ENCODE measurements around the gene SMAD4. TPM values are rescaled to one million over a fixed set of nuclear protein-coding genes. Genes with fewer than 3 reads are reported as not detected.

The SMAD4 gene
- total and polyA plus RNA-seq, 2 experiments from 2014 or later, result 64.4 to 116 TPM

GRCh38 chr18:51051105-51051712 lies 21.2 kb downstream of the SMAD4 start:
- H3K9me2 ChIP-seq (replicated peaks; ENCODE audit: insufficient read depth), result no peaks in the 10 kb centered on the region
- peaks cover 85% of the 10 kb centered on the region for H3K79me2 ChIP-seq
- H3K9me3 ChIP-seq (ENCODE audit: low read depth), result no peaks in the 10 kb centered on the region
- 55% methylated on average over 2 of the region's 2 CpGs for WGBS (ENCODE audit: low lambda C conversion rate, missing lambda C conversion rate)
- peak; percentile 74 for DNase-seq (ENCODE audit: low spot score)
- H3K4me1 ChIP-seq (ENCODE audit: insufficient read depth), result peaks cover 3% of the 10 kb centered on the region
- H4K20me1 ChIP-seq (ENCODE audit: insufficient read depth, poor library complexity, severe bottlenecking), result peaks cover 27% of the 10 kb centered on the region
- no peaks in the 10 kb centered on the region for H3K36me3 ChIP-seq (replicated peaks; ENCODE audit: insufficient read depth, low read depth)
- no peak overlapping the region for H3K4me2 ChIP-seq
- H3K27me3 ChIP-seq, result no peaks in the 10 kb centered on the region
- no peak overlapping the region for H3K27ac ChIP-seq
- H3K4me3 ChIP-seq, result no peak overlapping the region
- H2AFZ ChIP-seq, result no peak overlapping the region
- no peak for TF ChIP-seq EZH2phosphoT487 (IDR thresholded peaks at IDR 0.05; ENCODE audit: low read depth, severe bottlenecking, unreplicated experiment)
- TF ChIP-seq CTCF (IDR thresholded peaks at IDR 0.05; ENCODE audit: poor library complexity), result peak; percentile 86

GRCh38 chr18:51053814-51054213 lies 23.8 kb downstream of the SMAD4 start:
- Histone ChIP-seq H3K4me1 (ENCODE audit: insufficient read depth) (no peaks in the 10 kb centered on the region), H4K20me1 (ENCODE audit: insufficient read depth, poor library complexity, severe bottlenecking) (peaks cover 8% of the 10 kb centered on the region), H3K4me3 (no peak overlapping the region), H3K4me2 (peak overlapping the region; percentile 27), H3K27ac (peak overlapping the region; percentile 56), H3K79me2 (peaks cover 71% of the 10 kb centered on the region), H3K9me2 (replicated peaks; ENCODE audit: insufficient read depth) (no peaks in the 10 kb centered on the region), H3K9me3 (ENCODE audit: low read depth) (no peaks in the 10 kb centered on the region), H2AFZ (no peak overlapping the region), H3K27me3 (no peaks in the 10 kb centered on the region), H3K36me3 (replicated peaks; ENCODE audit: insufficient read depth, low read depth) (no peaks in the 10 kb centered on the region)
- TF ChIP-seq EZH2phosphoT487 (IDR thresholded peaks at IDR 0.05; ENCODE audit: low read depth, severe bottlenecking, unreplicated experiment), result no peak
- no peak for TF ChIP-seq EZH2 (IDR thresholded peaks at IDR 0.05; ENCODE audit: borderline replicate concordance)
- no peak for TF ChIP-seq CTCF (IDR thresholded peaks at IDR 0.05; ENCODE audit: poor library complexity)
- DNase-seq (ENCODE audit: low spot score), result no peak

- WGBS (ENCODE audit: low lambda C conversion rate, missing lambda C conversion rate), result 100% methylated on average over 3 of the region's 3 CpGs
- no peak overlapping the region for H3K27ac ChIP-seq
- TF ChIP-seq EZH2phosphoT487 (IDR thresholded peaks at IDR 0.05; ENCODE audit: low read depth, severe bottlenecking, unreplicated experiment) (no peak), CTCF (IDR thresholded peaks at IDR 0.05; ENCODE audit: poor library complexity) (no peak), EZH2 (IDR thresholded peaks at IDR 0.05; ENCODE audit: borderline replicate concordance) (no peak)
- H3K9me2 ChIP-seq (replicated peaks; ENCODE audit: insufficient read depth), result no peaks in the 10 kb centered on the region
- H3K27me3 ChIP-seq, result no peaks in the 10 kb centered on the region
- peaks cover 61% of the 10 kb centered on the region for H3K79me2 ChIP-seq
- H2AFZ ChIP-seq, result no peak overlapping the region
- H3K4me1 ChIP-seq (ENCODE audit: insufficient read depth), result no peaks in the 10 kb centered on the region
- no peak overlapping the region for H3K4me2 ChIP-seq
- no peaks in the 10 kb centered on the region for H3K36me3 ChIP-seq (replicated peaks; ENCODE audit: insufficient read depth, low read depth)
- H4K20me1 ChIP-seq (ENCODE audit: insufficient read depth, poor library complexity, severe bottlenecking), result peaks cover 3% of the 10 kb centered on the region
- no peak for DNase-seq (ENCODE audit: low spot score)
- H3K4me3 ChIP-seq, result no peak overlapping the region
- no peaks in the 10 kb centered on the region for H3K9me3 ChIP-seq (ENCODE audit: low read depth)
Measured at GRCh38 chr18:51054764-51055163, 24.8 kb downstream of the SMAD4 start.

- H3K4me1 ChIP-seq (ENCODE audit: insufficient read depth), result no peaks in the 10 kb centered on the region
- H3K36me3 ChIP-seq (replicated peaks; ENCODE audit: insufficient read depth, low read depth), result no peaks in the 10 kb centered on the region
- H3K4me2 ChIP-seq, result no peak overlapping the region
- H2AFZ ChIP-seq, result no peak overlapping the region
- H4K20me1 ChIP-seq (ENCODE audit: insufficient read depth, poor library complexity, severe bottlenecking), result no peaks in the 10 kb centered on the region
- TF ChIP-seq EZH2phosphoT487 (IDR thresholded peaks at IDR 0.05; ENCODE audit: low read depth, severe bottlenecking, unreplicated experiment) (no peak), EZH2 (IDR thresholded peaks at IDR 0.05; ENCODE audit: borderline replicate concordance) (no peak), CTCF (IDR thresholded peaks at IDR 0.05; ENCODE audit: poor library complexity) (no peak)
- no peak for DNase-seq (ENCODE audit: low spot score)
- H3K79me2 ChIP-seq, result peaks cover 36% of the 10 kb centered on the region
- H3K27me3 ChIP-seq, result no peaks in the 10 kb centered on the region
- no peak overlapping the region for H3K27ac ChIP-seq
- H3K4me3 ChIP-seq, result no peak overlapping the region
- no peaks in the 10 kb centered on the region for H3K9me3 ChIP-seq (ENCODE audit: low read depth)
- no peaks in the 10 kb centered on the region for H3K9me2 ChIP-seq (replicated peaks; ENCODE audit: insufficient read depth)
- WGBS (ENCODE audit: low lambda C conversion rate, missing lambda C conversion rate), result 98% methylated on average over 3 of the region's 3 CpGs
Measured at GRCh38 chr18:51059969-51060368, 30.0 kb downstream of the SMAD4 start.

All from hepatocyte (in vitro differentiated cells).